Gastrocnemius medialis (tissue), 4 donors: Measurements from ENCODE around the gene MARF1.

ENCODE experiments used
- POLR2A ChIP-seq, 2 donors: fragments of 450-650 bp; IDR thresholded peaks; one replicate each; pipeline ENCODE4 v1.6.1; 2017; ENCODE audit warnings: antibody characterized with exemption in 2 of 2, mild to moderate bottlenecking in 2 of 2, moderate library complexity in 2 of 2
- TF ChIP-seq, protein P1 (sequence below), 5 experiments: fragments of 450-650 bp in 3 of 5; fragments of 200-600 bp in 2 of 5; sonication (generic) in 2 of 5; IDR thresholded peaks in 4 of 5; conservative IDR thresholded peaks in 1 of 5; 1 replicate in 4 of 5; 2 replicates in 1 of 5; pipeline ENCODE4 v1.5.1; 2016 to 2019; ENCODE audit warnings: antibody characterized with exemption in 5 of 5, mild to moderate bottlenecking in 3 of 5, moderate library complexity in 3 of 5

DNA sequence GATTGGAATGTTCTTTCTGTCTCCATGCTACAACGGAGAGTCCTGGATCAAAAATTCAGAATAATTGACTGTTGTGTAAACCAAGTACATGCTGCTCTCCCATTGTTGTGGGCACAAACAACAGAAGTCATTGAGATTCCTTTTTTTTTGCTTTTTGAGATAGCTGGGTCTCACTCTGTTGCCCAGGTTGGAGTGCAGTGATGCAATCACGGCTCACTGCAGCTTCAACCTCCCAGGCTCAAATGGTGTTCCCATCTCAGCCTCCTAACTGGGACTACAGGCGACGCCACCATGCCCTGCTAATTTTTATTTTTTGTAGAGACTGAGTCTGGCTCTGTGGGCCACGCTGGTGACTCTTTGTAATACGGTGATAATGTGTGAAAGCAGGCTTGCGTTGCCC is 31.6 kb upstream of the MARF1 start:
- TF ChIP-seq POLR2A (IDR thresholded peaks at IDR 0.05) = no peak
- TF ChIP-seq, protein P1, sequence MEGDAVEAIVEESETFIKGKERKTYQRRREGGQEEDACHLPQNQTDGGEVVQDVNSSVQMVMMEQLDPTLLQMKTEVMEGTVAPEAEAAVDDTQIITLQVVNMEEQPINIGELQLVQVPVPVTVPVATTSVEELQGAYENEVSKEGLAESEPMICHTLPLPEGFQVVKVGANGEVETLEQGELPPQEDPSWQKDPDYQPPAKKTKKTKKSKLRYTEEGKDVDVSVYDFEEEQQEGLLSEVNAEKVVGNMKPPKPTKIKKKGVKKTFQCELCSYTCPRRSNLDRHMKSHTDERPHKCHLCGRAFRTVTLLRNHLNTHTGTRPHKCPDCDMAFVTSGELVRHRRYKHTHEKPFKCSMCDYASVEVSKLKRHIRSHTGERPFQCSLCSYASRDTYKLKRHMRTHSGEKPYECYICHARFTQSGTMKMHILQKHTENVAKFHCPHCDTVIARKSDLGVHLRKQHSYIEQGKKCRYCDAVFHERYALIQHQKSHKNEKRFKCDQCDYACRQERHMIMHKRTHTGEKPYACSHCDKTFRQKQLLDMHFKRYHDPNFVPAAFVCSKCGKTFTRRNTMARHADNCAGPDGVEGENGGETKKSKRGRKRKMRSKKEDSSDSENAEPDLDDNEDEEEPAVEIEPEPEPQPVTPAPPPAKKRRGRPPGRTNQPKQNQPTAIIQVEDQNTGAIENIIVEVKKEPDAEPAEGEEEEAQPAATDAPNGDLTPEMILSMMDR (IDR thresholded peaks at IDR 0.05 in 4 of 5, conservative IDR thresholded peaks at IDR 0.05 in 1 of 5) = no peak
